Measurements from ENCODE around the gene IP6K2. TPM values are rescaled to one million over a fixed set of nuclear protein-coding genes. Genes with fewer than 3 reads are reported as not detected.

The IP6K2 gene
- total RNA-seq, 1 donor from 2014 or later: 94.1 TPM

DNA sequence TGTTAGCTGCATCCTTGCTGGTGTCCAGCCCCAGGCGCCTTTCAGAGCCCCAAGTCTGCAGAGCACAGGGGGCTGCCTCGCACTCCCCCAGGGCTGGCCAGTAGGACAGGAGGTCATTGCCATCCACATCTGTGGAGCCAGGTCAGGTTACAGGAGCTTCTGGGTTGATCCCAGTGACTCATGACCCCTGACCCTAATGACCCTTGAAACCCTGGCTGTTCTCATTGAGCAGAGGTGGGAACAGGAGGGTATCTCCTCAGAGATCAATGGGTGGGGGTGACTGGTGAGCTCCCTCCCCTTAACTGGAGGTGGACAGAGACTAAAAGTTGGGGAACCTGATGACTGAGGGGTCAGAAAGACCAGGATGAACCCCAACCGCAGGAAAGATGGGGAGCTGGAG, 75.6 kb downstream of the IP6K2 start:
- no peak overlapping the region for H3K4me3 Mint-ChIP-seq
- no peak overlapping the region for H3K27ac Mint-ChIP-seq
- no peaks in the 10 kb centered on the region for H3K4me1 Mint-ChIP-seq
- TF ChIP-seq, protein P1, sequence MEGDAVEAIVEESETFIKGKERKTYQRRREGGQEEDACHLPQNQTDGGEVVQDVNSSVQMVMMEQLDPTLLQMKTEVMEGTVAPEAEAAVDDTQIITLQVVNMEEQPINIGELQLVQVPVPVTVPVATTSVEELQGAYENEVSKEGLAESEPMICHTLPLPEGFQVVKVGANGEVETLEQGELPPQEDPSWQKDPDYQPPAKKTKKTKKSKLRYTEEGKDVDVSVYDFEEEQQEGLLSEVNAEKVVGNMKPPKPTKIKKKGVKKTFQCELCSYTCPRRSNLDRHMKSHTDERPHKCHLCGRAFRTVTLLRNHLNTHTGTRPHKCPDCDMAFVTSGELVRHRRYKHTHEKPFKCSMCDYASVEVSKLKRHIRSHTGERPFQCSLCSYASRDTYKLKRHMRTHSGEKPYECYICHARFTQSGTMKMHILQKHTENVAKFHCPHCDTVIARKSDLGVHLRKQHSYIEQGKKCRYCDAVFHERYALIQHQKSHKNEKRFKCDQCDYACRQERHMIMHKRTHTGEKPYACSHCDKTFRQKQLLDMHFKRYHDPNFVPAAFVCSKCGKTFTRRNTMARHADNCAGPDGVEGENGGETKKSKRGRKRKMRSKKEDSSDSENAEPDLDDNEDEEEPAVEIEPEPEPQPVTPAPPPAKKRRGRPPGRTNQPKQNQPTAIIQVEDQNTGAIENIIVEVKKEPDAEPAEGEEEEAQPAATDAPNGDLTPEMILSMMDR (IDR thresholded peaks at IDR 0.05): no peak
- ChIA-PET POLR2A (no interaction called here), CTCF (no interaction called here)
- H3K27me3 Mint-ChIP-seq: no peaks in the 10 kb centered on the region
- ATAC-seq (ENCODE audit: low read depth) (no peak), DNase-seq (no peak)
- intact Hi-C loops (cut with micrococcal nuclease): no loop called here
- H3K9me3 Mint-ChIP-seq: no peaks in the 10 kb centered on the region
- no peaks in the 10 kb centered on the region for H3K36me3 Mint-ChIP-seq (ENCODE audit: low read depth)

DNA sequence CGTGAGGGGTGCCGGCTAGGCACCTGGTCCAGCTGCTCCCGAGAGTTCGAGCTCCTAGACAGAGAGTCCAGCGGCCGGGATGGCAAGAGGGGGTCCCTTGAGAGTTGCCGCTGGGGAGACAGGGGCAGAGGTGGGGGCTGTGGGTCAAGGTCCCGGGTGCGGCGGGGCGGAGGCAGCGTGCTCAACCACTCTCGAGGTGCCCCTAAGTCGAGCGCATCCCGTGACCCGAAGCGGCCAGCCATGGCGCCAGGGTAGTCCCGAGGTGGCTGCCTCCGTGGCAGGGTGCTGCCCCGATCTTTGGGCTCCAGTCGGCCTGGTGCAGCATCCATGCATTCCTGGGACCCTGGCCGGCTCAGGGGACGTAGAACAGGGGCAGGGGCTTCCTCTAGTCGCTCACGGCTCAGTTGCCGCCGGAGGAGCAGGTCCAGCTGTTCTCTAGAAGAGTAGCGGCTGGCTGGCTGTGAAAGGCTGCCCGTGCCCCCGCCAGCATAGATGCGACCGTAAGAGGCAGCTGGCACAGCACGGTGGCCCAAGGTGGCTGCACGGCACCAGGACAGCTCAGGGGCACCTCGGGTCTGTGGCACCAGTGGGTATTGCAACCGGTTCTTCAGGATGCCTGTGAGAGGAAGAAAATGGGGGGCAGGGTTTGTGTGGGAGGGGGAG, 76.9 kb downstream of the IP6K2 start:
- no peak overlapping the region for H3K27ac Mint-ChIP-seq
- no peaks in the 10 kb centered on the region for H3K36me3 Mint-ChIP-seq (ENCODE audit: low read depth)
- POLR2A ChIA-PET: no interaction called here
- ATAC-seq (ENCODE audit: low read depth): no peak
- CTCF ChIA-PET: no interaction called here
- DNase-seq: no peak
- H3K27me3 Mint-ChIP-seq: no peaks in the 10 kb centered on the region
- H3K4me3 Mint-ChIP-seq: no peak overlapping the region
- TF ChIP-seq, protein P1 (IDR thresholded peaks at IDR 0.05): no peak
- H3K9me3 Mint-ChIP-seq: no peaks in the 10 kb centered on the region
- intact Hi-C loops (cut with micrococcal nuclease): loop anchor here (5.0 kb wide), 1 partner anchor 452 kb away; the partner anchor contains the start of gene QRICH1
- peaks cover 8% of the 10 kb centered on the region for H3K4me1 Mint-ChIP-seq

Other genes starting within 250 kb of the IP6K2 start
- gene SHISA5, start 213.0 kb downstream of the IP6K2 start, total RNA-seq: 95.7 and 108 TPM in 2 replicates
- 2.0 and 3.2 TPM in 2 replicates for gene PFKFB4, start 160.4 kb downstream of the IP6K2 start, total RNA-seq
- gene UCN2, start 153.4 kb downstream of the IP6K2 start, total RNA-seq: not detected in 2 replicates
- 0.98 and 1.5 TPM in 2 replicates for gene COL7A1, start 121.9 kb downstream of the IP6K2 start, total RNA-seq
- gene UQCRC1, start 107.6 kb downstream of the IP6K2 start, total RNA-seq: 117 and 118 TPM in 2 replicates
- not detected in 2 replicates for gene TMEM89, start 95.5 kb downstream of the IP6K2 start, total RNA-seq
- gene SLC26A6, start 81.8 kb downstream of the IP6K2 start, total RNA-seq: 12.4 and 21.5 TPM in 2 replicates
- gene CELSR3, start 54.3 kb downstream of the IP6K2 start, total RNA-seq: 1.5 and 2.3 TPM in 2 replicates
- 9.2 and 9.7 TPM in 2 replicates for gene NCKIPSD, start 31.3 kb downstream of the IP6K2 start, total RNA-seq
- 27.4 and 28.0 TPM in 2 replicates for gene PRKAR2A, start 130.7 kb upstream of the IP6K2 start, total RNA-seq
- 9.9 and 11.0 TPM in 2 replicates for gene SLC25A20, start 181.7 kb upstream of the IP6K2 start, total RNA-seq
- 96.6 and 112 TPM in 2 replicates for gene ARIH2, start 201.6 kb upstream of the IP6K2 start, total RNA-seq

All from activated B cell treated with CpG ODN at 0.5 μM for 24 hours (primary cell).